Neural cell (in vitro differentiated cells): ENCODE measurements around the gene RPN1. TPM values are rescaled to one million over a fixed set of nuclear protein-coding genes. Genes with fewer than 3 reads are reported as not detected.

ENCODE experiments used
- H2AFZ ChIP-seq: fragments of 200-600, 300-800 bp; sonication (generic), shearing (Covaris generic); 2 replicates; pipeline ENCODE4 v1.6.0; 2014; ENCODE audit warnings: low read depth, mild to moderate bottlenecking, antibody characterized with exemption, low read length, moderate library complexity
- H3F3A ChIP-seq: fragments of 200-600 bp; shearing (Covaris generic); 2 replicates; pipeline ENCODE4 v1.6.1; 2016; ENCODE audit warnings: mild to moderate bottlenecking, moderate library complexity, mixed read lengths, antibody characterized with exemption, low read length; ENCODE audit not compliant: insufficient read depth, poor library complexity, severe bottlenecking
- H3K27ac ChIP-seq: fragments of 200-600, 300-800 bp; sonication (generic), shearing (Covaris generic); 2 replicates; pipeline ENCODE4 v1.5.1; 2014; ENCODE audit warnings: mild to moderate bottlenecking, low read length, moderate library complexity
- H3K27me3 ChIP-seq: fragments of 300-800, 200-600 bp; sonication (generic), shearing (Covaris generic); 2 replicates; pipeline ENCODE4 v1.6.0; 2014; ENCODE audit warnings: mild to moderate bottlenecking, low read depth, low read length, moderate library complexity; ENCODE audit not compliant: insufficient read depth
- H3K36me3 ChIP-seq: fragments of 300-800, 200-600 bp; sonication (generic), shearing (Covaris generic); 2 replicates; pipeline ENCODE4 v1.5.1; 2014; ENCODE audit warnings: mild to moderate bottlenecking, antibody characterized with exemption, low read length, moderate library complexity; ENCODE audit not compliant: insufficient read depth
- H3K4me2 ChIP-seq: fragments of 300-800, 200-600 bp; sonication (generic), shearing (Covaris generic); 2 replicates; pipeline ENCODE4 v1.6.0; 2014; ENCODE audit warnings: mild to moderate bottlenecking, low read length
- H3K4me3 ChIP-seq: fragments of 300-800, 200-600 bp; sonication (generic), shearing (Covaris generic); 2 replicates; pipeline ENCODE4 v1.5.1; 2014; ENCODE audit warnings: mild to moderate bottlenecking, low read length, moderate library complexity
- H3K79me2 ChIP-seq: fragments of 200-600 bp; shearing (Covaris generic); replicated peaks from 2 replicates; pipeline ENCODE4 v1.6.0; 2014; ENCODE audit warnings: mild to moderate bottlenecking, low read length, moderate library complexity; ENCODE audit not compliant: insufficient read depth
- H3K9ac ChIP-seq: fragments of 300-800, 200-600 bp; sonication (generic), shearing (Covaris generic); 2 replicates; pipeline ENCODE4 v1.6.1; 2016; ENCODE audit warnings: mild to moderate bottlenecking, low read length, mixed read lengths
- H3K9me2 ChIP-seq: fragments of 200-600 bp; shearing (Covaris generic); 2 replicates; pipeline ENCODE4 v1.6.1; 2016; ENCODE audit warnings: mild to moderate bottlenecking, low read length, mixed read lengths; ENCODE audit not compliant: insufficient read depth
- H3K9me3 ChIP-seq: fragments of 200-600, 300-800 bp; sonication (generic), shearing (Covaris generic); 2 replicates; pipeline ENCODE4 v1.6.1; 2016; ENCODE audit warnings: mild to moderate bottlenecking, mixed run types, low read length, moderate library complexity, mixed read lengths
- H4K20me1 ChIP-seq: fragments of 200-600 bp; shearing (Covaris generic); 2 replicates; pipeline ENCODE4 v1.6.1; 2016; ENCODE audit warnings: mild to moderate bottlenecking, mixed run types; ENCODE audit not compliant: insufficient read depth
- CTCF ChIP-seq: fragments of 450-650 bp; IDR thresholded peaks from 2 replicates; pipeline ENCODE4 v1.5.1; 2014; ENCODE audit warnings: antibody characterized with exemption, mild to moderate bottlenecking, moderate library complexity; ENCODE audit not compliant: poor library complexity, severe bottlenecking
- EP300 ChIP-seq: fragments of 450-650 bp; conservative IDR thresholded peaks from 2 replicates; pipeline ENCODE4 v1.6.1; 2014; ENCODE audit warnings: antibody characterized with exemption, mild to moderate bottlenecking, moderate library complexity; ENCODE audit not compliant: poor library complexity, severe bottlenecking
- EZH2 ChIP-seq: fragments of 200-600, 300-800 bp; shearing (Covaris generic), sonication (generic); IDR thresholded peaks from 2 replicates; pipeline ENCODE4 v1.6.1; 2014; ENCODE audit warnings: antibody characterized with exemption, low read length, borderline replicate concordance, mild to moderate bottlenecking; ENCODE audit not compliant: insufficient read depth, poor library complexity, severe bottlenecking
- MXI1 ChIP-seq: fragments of 450-650 bp; conservative IDR thresholded peaks from 2 replicates; pipeline ENCODE4 v1.6.1; 2014; ENCODE audit warnings: antibody characterized with exemption, mild to moderate bottlenecking; ENCODE audit not compliant: poor library complexity, severe bottlenecking
- POLR2AphosphoS5 ChIP-seq: IDR thresholded peaks from 2 replicates; pipeline ENCODE4 v1.6.1; 2012
- RAD21 ChIP-seq: fragments of 450-650 bp; conservative IDR thresholded peaks from 2 replicates; pipeline ENCODE4 v1.6.1; 2014; ENCODE audit warnings: antibody characterized with exemption, mild to moderate bottlenecking, moderate library complexity
- REST ChIP-seq: IDR thresholded peaks from 2 replicates; pipeline ENCODE4 v1.6.1; 2012; ENCODE audit warnings: borderline replicate concordance
- SMC3 ChIP-seq: fragments of 450-650 bp; conservative IDR thresholded peaks from 2 replicates; pipeline ENCODE4 v1.6.1; 2014; ENCODE audit warnings: antibody characterized with exemption, mild to moderate bottlenecking, moderate library complexity; ENCODE audit not compliant: poor library complexity
- TAF1 ChIP-seq: IDR thresholded peaks from 2 replicates; pipeline ENCODE4 v1.6.1; 2012; ENCODE audit warnings: low read depth
- polyA plus RNA-seq: library from polyadenylated mRNA; depleted of rRNA; stranded (reverse); fragments of >200 nt; gene quantifications from 2 replicates; pipeline ENCODE4 v1.2.3, GENCODE V29; 2014

The RPN1 gene
- polyA plus RNA-seq, 1 donor from 2014 or later: 201 TPM

GRCh38 chr3:128585189-128585588 lies 65.4 kb downstream of the RPN1 start:
- Histone ChIP-seq H3K9ac (no peak overlapping the region), H3K27me3 (no peaks in the 10 kb centered on the region), H3K4me2 (no peak overlapping the region), H3K36me3 (no peaks in the 10 kb centered on the region), H3K27ac (no peak overlapping the region), H3K4me3 (no peak overlapping the region), H3K9me3 (no peaks in the 10 kb centered on the region), H3F3A (no peaks in the 10 kb centered on the region), H3K9me2 (no peaks in the 10 kb centered on the region), H4K20me1 (no peaks in the 10 kb centered on the region), H2AFZ (no peak overlapping the region), H3K79me2 (no peaks in the 10 kb centered on the region)
- TF ChIP-seq EP300 (no peak), POLR2AphosphoS5 (no peak), SMC3 (no peak), MXI1 (no peak), TAF1 (no peak), CTCF (no peak), EZH2 (no peak), RAD21 (no peak), REST (no peak)

GRCh38 chr3:128584412-128585020 lies 66.1 kb downstream of the RPN1 start:
- H3K27me3 ChIP-seq: no peaks in the 10 kb centered on the region
- H3K36me3 ChIP-seq: no peaks in the 10 kb centered on the region
- H3K4me3 ChIP-seq: no peak overlapping the region
- H2AFZ ChIP-seq: no peak overlapping the region
- no peak overlapping the region for H3K4me2 ChIP-seq
- H4K20me1 ChIP-seq: no peaks in the 10 kb centered on the region
- no peaks in the 10 kb centered on the region for H3K9me2 ChIP-seq
- H3K9ac ChIP-seq: no peak overlapping the region
- TF ChIP-seq CTCF: peak; percentile 38
- no peak for TF ChIP-seq EP300
- TF ChIP-seq RAD21: peak; percentile 48
- no peak for TF ChIP-seq SMC3
- TF ChIP-seq REST: no peak
- no peak overlapping the region for H3K27ac ChIP-seq
- H3F3A ChIP-seq: no peaks in the 10 kb centered on the region
- H3K9me3 ChIP-seq: no peaks in the 10 kb centered on the region
- no peaks in the 10 kb centered on the region for H3K79me2 ChIP-seq
